HG03442 (cell line): ENCODE data around the gene ARHGEF37.
A peak's percentile ranks its signal among the peaks of the same experiment; 100 is the strongest.
"Not testable (repeated sequence)": the region's sequence is repeated elsewhere in the genome, so short reads cannot be mapped to it uniquely, and the experiment has no call there.

Source experiments
- ATAC-seq: cut with Tn5 transposase; IDR thresholded peaks from one replicate; pipeline ENCODE4 v1.9.1; 2021; ENCODE audit warnings: mild to moderate bottlenecking, moderate library complexity; ENCODE audit not compliant: unreplicated experiment

Gene ARHGEF37

GRCh38 chr5:149563466-149563865 is 17.8 kb upstream of the ARHGEF37 start:
- ATAC-seq: no peak

- ATAC-seq: peak; percentile 90
Measured at GRCh38 chr5:149564542-149565140, 16.7 kb upstream of the ARHGEF37 start.

- ATAC-seq: no peak
Measured at GRCh38 chr5:149567226-149567625, 14.1 kb upstream of the ARHGEF37 start.

GRCh38 chr5:149572170-149572569 is 9.1 kb upstream of the ARHGEF37 start:
- no peak for ATAC-seq

GRCh38 chr5:149572576-149573231 is 8.6 kb upstream of the ARHGEF37 start:
- no peak for ATAC-seq

GRCh38 chr5:149575131-149575530 is 6.2 kb upstream of the ARHGEF37 start:
- ATAC-seq: no peak

- no peak for ATAC-seq
Measured at GRCh38 chr5:149576021-149576420, 5.3 kb upstream of the ARHGEF37 start.

GRCh38 chr5:149578896-149579295 is 2.4 kb upstream of the ARHGEF37 start:
- ATAC-seq: no peak

GRCh38 chr5:149580808-149581191 is 498 bp upstream of the ARHGEF37 start:
- peak; percentile 15 for ATAC-seq

GRCh38 chr5:149581931-149582768 is 852 bp downstream of the ARHGEF37 start:
- no peak for ATAC-seq

GRCh38 chr5:149583394-149583793 is 2.1 kb downstream of the ARHGEF37 start:
- ATAC-seq: no peak

GRCh38 chr5:149584121-149584520 is 2.8 kb downstream of the ARHGEF37 start:
- ATAC-seq: no peak

GRCh38 chr5:149585910-149586309 is 4.6 kb downstream of the ARHGEF37 start:
- ATAC-seq: no peak

- no peak for ATAC-seq
Measured at GRCh38 chr5:149586708-149587318, 5.5 kb downstream of the ARHGEF37 start.

GRCh38 chr5:149588936-149589335 is 7.6 kb downstream of the ARHGEF37 start:
- ATAC-seq: no peak

GRCh38 chr5:149593370-149593769 is 12.1 kb downstream of the ARHGEF37 start:
- no peak for ATAC-seq

- ATAC-seq: no peak
Measured at GRCh38 chr5:149594206-149594895, 13.1 kb downstream of the ARHGEF37 start.

- ATAC-seq: not testable (repeated sequence)
Measured at GRCh38 chr5:149595105-149595504, 13.8 kb downstream of the ARHGEF37 start.

GRCh38 chr5:149596712-149597111 is 15.4 kb downstream of the ARHGEF37 start:
- ATAC-seq: no peak

- ATAC-seq: no peak
Measured at GRCh38 chr5:149597618-149598017, 16.3 kb downstream of the ARHGEF37 start.

- not testable (repeated sequence) for ATAC-seq
Measured at GRCh38 chr5:149598234-149598633, 16.9 kb downstream of the ARHGEF37 start.
